SU-DHL-6 (cell line): ENCODE results near the gene PRAMEF1.

Source experiments
- H2AFZ ChIP-seq: fragments of 200-600 bp; sonication (generic); 2 replicates; pipeline ENCODE4 v1.6.1; 2014; ENCODE audit warnings: low read depth, mild to moderate bottlenecking, moderate library complexity, mixed read lengths, antibody characterized with exemption, low read length; ENCODE audit not compliant: severe bottlenecking
- H3F3A ChIP-seq: fragments of 200-600 bp; shearing (Covaris generic); 2 replicates; pipeline ENCODE4 v1.6.0; 2016; ENCODE audit warnings: antibody characterized with exemption, mild to moderate bottlenecking; ENCODE audit not compliant: insufficient read depth
- H3K27ac ChIP-seq: fragments of 200-600 bp; sonication (generic); 2 replicates; pipeline ENCODE4 v1.5.1; 2016; ENCODE audit warnings: low read depth, mild to moderate bottlenecking, low read length, moderate library complexity, mixed read lengths
- H3K27me3 ChIP-seq: fragments of 200-600 bp; sonication (generic), shearing (Covaris generic); 2 replicates; pipeline ENCODE4 v1.6.0; 2014; ENCODE audit warnings: mild to moderate bottlenecking, low read length
- H3K36me3 ChIP-seq: fragments of 200-600 bp; sonication (generic); 2 replicates; pipeline ENCODE4 v1.6.1; 2014; ENCODE audit warnings: mild to moderate bottlenecking, low read length, mixed read lengths
- H3K4me2 ChIP-seq: fragments of 300-600, 200-600 bp; shearing (Covaris generic), sonication (generic); 2 replicates; pipeline ENCODE4 v1.6.0; 2014; ENCODE audit warnings: low read length, low read depth, mild to moderate bottlenecking; ENCODE audit not compliant: poor library complexity, severe bottlenecking
- H3K4me3 ChIP-seq: fragments of 200-600 bp; sonication (generic); 2 replicates; pipeline ENCODE4 v1.5.1; 2014; ENCODE audit warnings: antibody characterized with exemption, low read length, mild to moderate bottlenecking, mixed read lengths; ENCODE audit not compliant: insufficient read depth, poor library complexity, severe bottlenecking
- H3K79me2 ChIP-seq: fragments of 200-600 bp; sonication (generic); 2 replicates; pipeline ENCODE4 v1.6.1; 2014; ENCODE audit warnings: mild to moderate bottlenecking, low read length, moderate library complexity; ENCODE audit not compliant: insufficient read depth
- H3K9ac ChIP-seq: fragments of 200-600 bp; sonication (generic); 2 replicates; pipeline ENCODE4 v1.7.0; 2014; ENCODE audit warnings: mild to moderate bottlenecking, low read length
- H3K9me2 ChIP-seq: fragments of 200-600 bp; sonication (generic); replicated peaks from 2 replicates; pipeline ENCODE4 v1.6.1; 2014; ENCODE audit warnings: low read length; ENCODE audit not compliant: insufficient read depth
- H3K9me3 ChIP-seq: fragments of 200-600 bp; sonication (generic); 2 replicates; pipeline ENCODE4 v1.6.1; 2014; ENCODE audit warnings: low read length, mixed read lengths; ENCODE audit not compliant: insufficient read depth
- H4K20me1 ChIP-seq: fragments of 200-600 bp; sonication (generic); 2 replicates; pipeline ENCODE4 v1.6.1; 2014; ENCODE audit warnings: low read depth, mild to moderate bottlenecking, antibody characterized with exemption, low read length, moderate library complexity, mixed read lengths
- CTCF ChIP-seq: fragments of 200-600 bp; sonication (generic); IDR thresholded peaks from one replicate; pipeline ENCODE4 v1.5.1; 2017; ENCODE audit warnings: antibody characterized with exemption, mild to moderate bottlenecking, low read length, moderate library complexity; ENCODE audit not compliant: insufficient read depth, poor library complexity, severe bottlenecking
- EZH2phosphoT487 ChIP-seq: fragments of 200-600 bp; sonication (generic), shearing (Covaris generic); conservative IDR thresholded peaks from 2 replicates; pipeline ENCODE4 v1.6.1; 2018; ENCODE audit warnings: mild to moderate bottlenecking, antibody characterized with exemption, low read length, moderate library complexity, mixed read lengths

Gene PRAMEF1

GRCh38 chr1:12772520-12772919 lies 18.7 kb upstream of the PRAMEF1 start:
- no peak overlapping the region for H3K4me2 ChIP-seq
- H3K27ac ChIP-seq, result no peak overlapping the region
- no peaks in the 10 kb centered on the region for H3K9me2 ChIP-seq
- H3K27me3 ChIP-seq, result no peaks in the 10 kb centered on the region
- H4K20me1 ChIP-seq, result no peaks in the 10 kb centered on the region
- no peaks in the 10 kb centered on the region for H3K36me3 ChIP-seq
- no peak for TF ChIP-seq CTCF
- TF ChIP-seq EZH2phosphoT487, result no peak
- H3K9ac ChIP-seq, result no peak overlapping the region
- H3F3A ChIP-seq, result no peaks in the 10 kb centered on the region
- no peak overlapping the region for H2AFZ ChIP-seq
- no peaks in the 10 kb centered on the region for H3K79me2 ChIP-seq
- H3K9me3 ChIP-seq, result no peaks in the 10 kb centered on the region
- H3K4me3 ChIP-seq, result no peak overlapping the region

GRCh38 chr1:12773438-12773837 lies 17.8 kb upstream of the PRAMEF1 start, which contains the start of gene PRAMEF12:
TSS of gene PRAMEF12 (plus strand) at chr1:12773738. CDS start at chr1:12774868, 1,130 bp downstream.
- no peaks in the 10 kb centered on the region for H3K9me2 ChIP-seq
- no peak within 1 kb of the TSS for H3K27ac ChIP-seq
- no peaks in the 10 kb centered on the region for H3K36me3 ChIP-seq
- no peak within 1 kb of the TSS for H2AFZ ChIP-seq
- H4K20me1 ChIP-seq, result no peaks in the 10 kb centered on the region
- no peaks in the 10 kb centered on the region for H3K79me2 ChIP-seq
- no peaks in the 10 kb centered on the region for H3F3A ChIP-seq
- H3K9ac ChIP-seq, result no peak within 1 kb of the TSS
- H3K9me3 ChIP-seq, result no peaks in the 10 kb centered on the region
- no peaks in the 10 kb centered on the region for H3K27me3 ChIP-seq
- no peak within 1 kb of the TSS for H3K4me2 ChIP-seq
- no peak within 1 kb of the TSS for H3K4me3 ChIP-seq
- TF ChIP-seq EZH2phosphoT487 (no peak), CTCF (no peak)

GRCh38 chr1:12774801-12775345 lies 16.3 kb upstream of the PRAMEF1 start:
- no peak overlapping the region for H3K4me3 ChIP-seq
- no peaks in the 10 kb centered on the region for H3K9me3 ChIP-seq
- H3K9ac ChIP-seq, result no peak overlapping the region
- H3F3A ChIP-seq, result no peaks in the 10 kb centered on the region
- no peaks in the 10 kb centered on the region for H3K27me3 ChIP-seq
- H3K9me2 ChIP-seq, result no peaks in the 10 kb centered on the region
- no peak overlapping the region for H3K4me2 ChIP-seq
- no peaks in the 10 kb centered on the region for H3K36me3 ChIP-seq
- TF ChIP-seq CTCF, result no peak
- TF ChIP-seq EZH2phosphoT487, result no peak
- no peak overlapping the region for H2AFZ ChIP-seq
- no peak overlapping the region for H3K27ac ChIP-seq
- H4K20me1 ChIP-seq, result no peaks in the 10 kb centered on the region
- H3K79me2 ChIP-seq, result no peaks in the 10 kb centered on the region
